GM08714 (cell line): ENCODE data around the gene FIGN.

Source experiments
- H3K4me3 ChIP-seq: fragments of 200-500 bp; sonication (Bioruptor generic); 2 replicates; pipeline ENCODE4 v1.5.1; 2014; ENCODE audit warnings: mild to moderate bottlenecking, low read length, inconsistent platforms
- ZNF274 ChIP-seq: IDR thresholded peaks from 2 replicates; pipeline ENCODE4 v1.6.1; 2012; ENCODE audit warnings: mild to moderate bottlenecking, low read depth, low read length

The FIGN gene, protein sequence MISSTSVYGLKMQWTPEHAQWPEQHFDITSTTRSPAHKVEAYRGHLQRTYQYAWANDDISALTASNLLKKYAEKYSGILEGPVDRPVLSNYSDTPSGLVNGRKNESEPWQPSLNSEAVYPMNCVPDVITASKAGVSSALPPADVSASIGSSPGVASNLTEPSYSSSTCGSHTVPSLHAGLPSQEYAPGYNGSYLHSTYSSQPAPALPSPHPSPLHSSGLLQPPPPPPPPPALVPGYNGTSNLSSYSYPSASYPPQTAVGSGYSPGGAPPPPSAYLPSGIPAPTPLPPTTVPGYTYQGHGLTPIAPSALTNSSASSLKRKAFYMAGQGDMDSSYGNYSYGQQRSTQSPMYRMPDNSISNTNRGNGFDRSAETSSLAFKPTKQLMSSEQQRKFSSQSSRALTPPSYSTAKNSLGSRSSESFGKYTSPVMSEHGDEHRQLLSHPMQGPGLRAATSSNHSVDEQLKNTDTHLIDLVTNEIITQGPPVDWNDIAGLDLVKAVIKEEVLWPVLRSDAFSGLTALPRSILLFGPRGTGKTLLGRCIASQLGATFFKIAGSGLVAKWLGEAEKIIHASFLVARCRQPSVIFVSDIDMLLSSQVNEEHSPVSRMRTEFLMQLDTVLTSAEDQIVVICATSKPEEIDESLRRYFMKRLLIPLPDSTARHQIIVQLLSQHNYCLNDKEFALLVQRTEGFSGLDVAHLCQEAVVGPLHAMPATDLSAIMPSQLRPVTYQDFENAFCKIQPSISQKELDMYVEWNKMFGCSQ

DNA sequence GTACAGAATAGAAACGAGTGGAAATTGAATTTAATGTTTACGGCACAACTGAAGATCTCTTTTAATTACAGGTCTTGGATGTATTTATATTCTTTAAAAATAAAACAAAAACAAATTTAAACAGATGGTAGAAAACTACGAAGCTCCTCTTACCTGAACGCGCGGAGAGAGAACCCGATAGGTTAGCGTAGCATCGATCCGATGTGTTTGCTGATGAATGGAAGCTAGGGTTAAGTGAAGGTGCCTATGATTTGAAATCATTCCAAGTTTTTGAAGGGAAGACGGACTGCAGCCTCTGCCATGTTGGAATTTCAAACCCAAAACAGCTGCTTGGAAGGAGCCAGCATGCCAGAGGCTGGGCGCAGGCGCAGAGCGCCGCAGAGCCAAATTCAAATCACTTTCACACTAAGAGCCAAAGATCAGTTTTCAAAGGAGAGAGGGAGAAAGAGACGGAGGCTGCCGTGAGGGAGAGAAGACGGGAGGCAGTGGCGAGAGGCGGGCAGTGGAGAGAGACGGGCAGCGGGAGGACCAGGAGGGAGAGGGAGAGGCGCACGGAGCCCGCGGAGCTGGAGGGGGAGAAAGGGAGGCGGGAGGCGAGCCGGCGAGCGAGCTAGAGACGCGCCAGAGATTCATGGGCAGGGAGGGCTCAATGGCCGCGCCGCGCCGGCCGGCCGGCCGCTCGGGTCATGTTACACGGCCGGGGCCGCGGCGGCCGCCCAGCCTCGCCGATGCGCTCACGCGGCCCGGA is at the start of gene FIGN:
TSS of gene FIGN (minus strand) at position 324 of the 748 bp plus-strand sequence. CDS start 1,081 bp downstream, outside the sequence.
- peak within 1 kb of the TSS; percentile 31 for H3K4me3 ChIP-seq
- no peak for TF ChIP-seq ZNF274

DNA sequence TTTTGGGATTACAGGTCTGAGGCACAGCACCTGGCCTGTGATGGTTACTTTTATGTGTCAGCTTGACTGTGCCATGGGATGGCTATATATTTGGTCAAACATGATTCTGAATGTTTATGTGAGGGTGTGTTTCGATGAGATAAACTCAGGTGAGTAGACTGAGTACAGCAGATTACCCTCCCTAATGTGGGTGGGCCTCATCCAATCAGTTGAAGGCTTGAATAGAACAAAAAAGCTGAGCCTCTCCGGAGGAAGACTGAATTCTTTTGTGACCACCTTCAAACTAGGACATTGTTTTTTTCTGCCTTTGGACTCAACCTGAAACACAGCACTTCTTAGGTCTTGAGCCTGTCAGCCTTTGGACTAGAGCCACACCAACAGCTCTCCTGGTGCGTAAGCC is 49.4 kb upstream of the FIGN start:
- TF ChIP-seq ZNF274, result no peak
- no peak overlapping the region for H3K4me3 ChIP-seq

DNA sequence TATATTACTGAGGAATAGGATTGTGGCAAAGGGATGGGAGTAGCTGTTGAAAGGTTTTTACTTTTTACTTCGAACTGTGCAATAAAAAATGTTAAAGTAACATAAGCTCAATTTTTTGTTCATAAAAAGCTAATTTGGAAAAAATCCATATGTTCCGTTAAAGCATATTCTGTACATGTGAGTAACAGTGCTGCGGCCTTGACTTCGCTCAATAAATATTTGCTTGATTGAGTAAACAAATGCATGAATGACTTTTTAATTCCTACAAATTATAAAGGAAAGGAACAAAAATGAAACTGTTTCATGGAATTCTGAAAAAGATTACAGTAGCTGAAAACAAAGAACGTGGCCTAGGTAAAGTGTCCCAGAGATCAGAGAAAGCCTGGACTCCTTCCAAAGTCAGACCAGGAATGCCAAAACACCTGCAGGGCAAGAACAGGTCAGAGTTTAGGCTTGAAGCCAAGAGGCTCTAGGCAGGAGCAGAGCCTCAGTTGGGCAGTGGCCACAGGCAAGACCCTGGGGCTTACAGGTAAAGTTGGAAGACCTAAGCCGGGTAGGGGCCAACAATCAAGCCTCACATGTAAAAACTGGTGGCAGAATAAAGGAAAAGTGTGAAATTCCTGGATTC is 44.3 kb upstream of the FIGN start:
- TF ChIP-seq ZNF274, result no peak
- no peak overlapping the region for H3K4me3 ChIP-seq

DNA sequence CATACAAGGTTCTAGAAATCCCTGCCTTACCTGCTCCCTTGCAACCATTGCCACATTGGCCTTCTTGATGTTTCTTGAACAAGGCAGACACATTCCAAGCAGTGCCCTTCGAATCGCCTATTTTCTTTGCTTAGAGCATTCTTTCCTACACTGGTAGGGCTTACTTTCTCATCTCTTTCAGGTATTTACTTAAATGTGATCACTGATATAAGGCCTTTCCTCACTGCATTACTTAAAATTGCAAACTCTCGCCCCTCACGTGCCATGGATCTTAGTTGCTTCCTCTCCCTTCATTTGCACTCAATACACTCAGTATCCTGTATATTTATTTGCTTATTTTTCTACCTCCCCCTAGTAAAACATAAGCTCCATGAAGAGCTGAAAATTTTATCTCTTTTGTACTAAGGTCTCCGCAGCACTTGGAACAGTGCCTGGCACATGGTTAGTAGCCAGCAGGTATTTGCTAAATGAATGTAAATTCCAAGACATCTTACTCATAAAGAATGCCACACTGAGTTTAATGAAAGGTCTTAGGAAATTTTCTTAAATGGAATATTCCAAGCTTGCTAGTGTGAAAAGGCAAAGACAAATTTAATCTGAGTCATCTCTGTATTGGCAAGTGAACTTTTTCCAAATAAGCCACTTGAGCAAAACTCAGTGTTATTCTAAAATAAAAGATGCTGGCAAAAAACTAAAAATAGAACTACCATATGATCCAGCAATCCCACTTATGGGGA is 42.4 kb upstream of the FIGN start:
- no peak overlapping the region for H3K4me3 ChIP-seq
- TF ChIP-seq ZNF274, result no peak

DNA sequence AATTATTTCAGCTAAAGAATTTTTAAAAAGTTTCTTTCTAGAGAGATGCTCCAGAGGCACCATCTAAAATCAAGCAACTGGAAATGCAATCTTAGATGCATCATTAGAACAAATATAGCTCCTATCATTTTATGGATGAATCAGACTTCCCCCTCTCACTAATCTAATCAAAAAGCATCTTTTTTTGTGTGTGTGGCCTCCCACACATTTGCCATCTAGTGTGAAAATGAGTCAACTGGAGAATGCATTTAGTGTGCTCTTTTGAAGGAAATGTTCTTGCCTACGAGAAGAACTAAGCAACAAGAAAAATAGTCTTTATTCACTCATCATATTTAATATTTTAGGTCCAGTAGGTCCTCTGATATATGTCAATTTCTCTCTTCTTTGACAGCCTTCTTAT is 39.5 kb upstream of the FIGN start:
- H3K4me3 ChIP-seq, result no peak overlapping the region
- no peak for TF ChIP-seq ZNF274

DNA sequence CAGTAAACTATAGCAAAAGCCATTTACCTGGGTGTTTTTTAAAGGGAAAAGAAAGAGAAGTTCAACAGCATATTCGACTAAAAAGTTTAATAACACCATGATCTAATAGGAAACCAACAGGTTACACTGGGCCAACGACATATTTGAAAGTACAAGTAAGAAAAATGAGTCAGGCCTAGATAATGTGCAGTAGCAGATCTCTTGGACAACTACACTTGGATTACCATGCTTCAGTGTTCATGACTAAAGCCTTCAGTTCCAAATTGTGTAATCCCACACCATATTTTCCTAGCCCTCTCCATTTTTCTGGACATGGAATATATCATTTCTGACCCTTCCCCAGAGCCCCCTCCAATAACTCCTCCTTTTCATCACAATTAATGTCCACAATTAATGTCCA is 39.1 kb upstream of the FIGN start:
- H3K4me3 ChIP-seq, result no peak overlapping the region
- TF ChIP-seq ZNF274, result no peak

DNA sequence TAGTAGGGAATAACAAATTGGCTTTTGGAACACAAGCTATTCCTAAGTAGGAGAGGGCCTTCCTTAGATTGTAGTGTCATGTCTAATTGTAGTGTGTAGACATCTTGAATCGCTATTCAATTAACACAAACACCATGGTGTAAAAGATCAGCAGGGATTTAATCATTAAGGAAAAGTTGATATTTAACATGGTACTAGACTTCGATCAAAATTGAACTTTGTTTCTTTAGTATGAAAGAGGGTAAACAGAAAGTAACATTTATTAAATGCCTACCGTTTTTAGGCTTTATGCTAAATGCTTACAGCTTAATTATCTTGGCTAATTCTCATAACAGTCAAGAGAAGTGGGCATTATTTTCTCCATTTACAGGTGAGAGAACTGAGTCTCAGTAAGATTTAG is 37.5 kb upstream of the FIGN start:
- no peak for TF ChIP-seq ZNF274
- no peak overlapping the region for H3K4me3 ChIP-seq

DNA sequence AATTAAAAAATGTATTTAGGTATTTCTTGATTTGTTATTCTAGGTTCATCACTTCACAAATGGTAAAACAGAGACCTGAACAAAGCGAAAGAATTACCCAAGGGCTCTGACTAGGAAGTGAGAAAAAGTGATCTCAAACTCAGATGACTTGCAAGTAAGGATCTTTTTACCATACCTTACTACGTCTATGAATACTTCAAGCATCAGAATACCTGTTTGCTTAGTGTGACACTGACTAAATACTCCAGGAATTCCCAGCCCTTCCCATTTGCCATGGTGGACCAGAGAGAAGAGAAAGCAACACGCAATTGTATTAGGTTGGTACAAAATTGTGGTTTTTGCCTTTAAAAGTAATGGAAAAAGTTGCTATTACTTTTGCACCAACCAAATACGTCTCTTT is 35.8 kb upstream of the FIGN start:
- no peak overlapping the region for H3K4me3 ChIP-seq
- no peak for TF ChIP-seq ZNF274

DNA sequence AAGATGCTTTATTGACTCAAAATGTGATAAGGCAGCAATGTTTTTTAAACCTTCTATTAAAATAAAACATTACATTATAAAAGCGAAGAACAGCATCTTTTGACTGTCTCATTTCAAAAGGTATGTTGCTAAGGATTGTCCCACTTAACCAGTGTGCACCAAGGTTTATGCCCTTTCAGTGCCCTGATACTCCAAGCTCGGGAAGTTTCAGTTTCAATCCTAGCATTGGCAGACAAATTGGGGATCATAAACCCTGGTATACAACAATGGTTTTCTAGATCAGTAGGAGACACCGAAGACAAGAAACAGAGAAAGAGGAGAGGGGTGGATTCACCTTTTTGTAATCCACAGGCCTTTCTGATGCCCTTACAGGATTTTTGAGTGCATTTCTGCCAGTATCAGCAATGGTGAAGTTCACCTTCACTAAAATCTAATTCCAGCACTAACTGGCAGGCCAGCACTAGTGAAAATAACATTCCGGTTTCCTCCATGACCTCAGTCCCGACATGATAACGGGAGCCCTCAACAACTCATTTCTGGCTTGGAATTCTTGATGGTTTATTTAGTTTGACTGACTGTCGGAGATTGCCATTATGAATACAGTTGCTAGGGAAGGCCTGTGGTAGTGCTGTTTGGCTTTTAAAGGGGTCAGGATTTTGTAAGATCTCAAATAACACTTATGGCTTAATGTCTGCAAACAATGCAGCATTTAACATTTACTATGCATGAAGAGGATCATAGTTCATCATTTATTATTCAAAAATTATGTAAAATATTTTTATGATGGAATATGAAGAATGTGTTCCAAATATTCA is 33.3 kb upstream of the FIGN start:
- TF ChIP-seq ZNF274, result no peak
- no peak overlapping the region for H3K4me3 ChIP-seq

DNA sequence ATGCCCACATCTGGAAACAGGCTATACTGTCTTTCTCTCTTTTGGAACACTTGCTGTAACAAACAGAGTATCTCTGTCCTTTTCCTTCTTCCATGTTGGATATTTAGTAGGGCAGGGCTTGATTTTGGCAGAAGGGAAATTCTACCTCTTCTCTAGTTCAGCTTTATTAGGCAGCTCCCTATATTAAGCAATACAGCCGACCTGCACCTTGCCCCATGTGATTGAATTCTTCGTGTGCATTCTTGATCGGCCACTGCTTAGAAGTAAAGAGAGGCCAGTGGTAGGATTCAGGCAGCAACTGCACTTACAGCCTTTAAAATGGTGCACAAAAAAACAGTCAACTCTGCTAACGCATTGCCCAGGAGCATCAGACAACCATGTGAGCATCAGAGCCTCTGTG is 31.3 kb upstream of the FIGN start:
- H3K4me3 ChIP-seq, result no peak overlapping the region
- no peak for TF ChIP-seq ZNF274

DNA sequence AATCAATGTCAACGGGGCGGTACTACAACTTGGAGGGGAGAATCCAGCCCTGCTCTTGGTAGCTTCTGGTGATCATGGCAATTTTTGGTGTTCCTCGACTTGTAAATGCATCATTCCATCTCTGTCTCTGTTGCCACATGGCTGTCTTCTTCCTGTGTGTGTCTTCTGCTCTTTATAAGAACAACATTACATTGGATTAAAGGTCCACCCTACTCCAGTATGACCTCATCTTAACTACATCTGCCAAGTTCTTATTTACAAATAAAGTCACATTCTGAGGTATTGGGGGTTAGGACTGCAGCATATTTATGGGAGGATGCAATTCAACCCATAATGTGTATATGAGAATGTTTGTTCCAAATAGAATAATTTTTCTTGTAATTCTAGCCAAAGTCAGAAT is 28.8 kb upstream of the FIGN start:
- H3K4me3 ChIP-seq, result no peak overlapping the region
- TF ChIP-seq ZNF274, result no peak

DNA sequence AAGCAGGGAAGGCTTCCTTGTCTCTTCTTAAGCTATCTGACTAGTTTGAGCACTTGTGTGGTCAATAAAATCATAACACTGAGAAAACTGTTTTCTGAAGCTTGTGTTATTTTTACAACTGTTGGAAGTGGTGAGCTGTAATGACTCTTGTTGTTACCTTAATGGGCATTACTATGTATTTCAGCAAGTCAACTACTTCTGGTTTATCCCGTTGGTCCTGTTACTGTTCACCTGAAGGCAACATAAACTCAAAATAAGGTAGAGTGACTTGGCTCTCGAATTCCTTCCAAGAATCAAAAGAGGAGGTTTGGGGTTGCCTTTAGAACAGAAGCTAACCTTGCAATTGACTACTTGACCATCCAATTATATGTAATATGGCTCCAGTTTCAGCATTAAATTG is 23.2 kb upstream of the FIGN start:
- no peak overlapping the region for H3K4me3 ChIP-seq
- no peak for TF ChIP-seq ZNF274

DNA sequence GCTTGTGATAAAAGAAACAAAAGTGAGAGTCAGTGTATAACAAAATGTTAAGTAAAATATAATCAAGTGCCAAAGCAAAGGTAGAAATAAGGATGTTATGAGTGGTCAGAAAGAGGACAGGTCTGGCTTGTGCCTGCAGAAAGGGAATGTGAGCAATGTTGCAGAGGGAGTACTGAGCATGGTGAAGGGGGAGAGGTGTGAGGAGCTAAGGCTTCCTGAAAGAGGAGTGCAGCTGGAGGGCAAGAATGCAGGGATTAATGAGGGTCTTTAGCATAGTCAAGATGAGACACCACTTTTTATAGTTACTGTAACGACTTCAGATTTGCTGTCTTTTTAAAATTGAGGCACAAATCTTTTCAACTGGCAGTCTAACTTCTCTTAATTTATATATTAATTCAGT is 22.0 kb upstream of the FIGN start:
- H3K4me3 ChIP-seq, result no peak overlapping the region
- no peak for TF ChIP-seq ZNF274

DNA sequence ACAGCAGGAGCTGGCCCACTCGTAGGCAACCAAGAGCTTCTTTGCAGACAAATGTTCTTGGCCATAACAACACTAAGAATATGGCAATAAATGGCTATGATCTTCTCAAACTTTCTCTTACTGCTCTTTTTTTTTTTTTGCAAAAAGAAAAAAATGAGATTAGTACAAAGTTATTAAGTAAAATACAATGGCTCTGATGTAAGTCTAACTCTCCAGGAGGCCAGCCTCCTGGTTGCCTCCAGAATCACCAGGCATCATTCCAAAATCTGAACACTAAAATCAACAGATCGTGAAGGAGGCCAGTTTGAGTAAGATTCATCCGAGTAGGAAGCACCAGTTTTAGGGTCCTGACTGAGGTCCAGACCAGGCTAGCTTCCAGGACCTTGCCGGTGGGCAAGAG is 20.8 kb upstream of the FIGN start:
- H3K4me3 ChIP-seq, result no peak overlapping the region
- no peak for TF ChIP-seq ZNF274
